ENCODE data around the gene NPM1. TPM values are rescaled to one million over a fixed set of nuclear protein-coding genes. Genes with fewer than 3 reads are reported as not detected.

Gene NPM1
- total RNA-seq, 1 experiment from 2014 or later, result 3,122 TPM

GRCh38 chr5:171431251-171431777, 43.7 kb downstream of the NPM1 start:
- Histone ChIP-seq H3K27me3 (ENCODE audit: insufficient read depth, low read length) (no peaks in the 10 kb centered on the region), H3K4me1 (ENCODE audit: insufficient read depth, low read length) (peaks cover 3% of the 10 kb centered on the region; the same call in 1 of the 2 replicates), H4K20me1 (ENCODE audit: control insufficient read depth, insufficient read depth, insufficient read length) (no peaks in the 10 kb centered on the region), H2AK5ac (ENCODE audit: insufficient read length, low read length) (no peak overlapping the region), H3K4ac (ENCODE audit: low read depth, low read length) (no peak overlapping the region), H3K9me3 (ENCODE audit: control insufficient read depth, low read depth, low read length) (no peaks in the 10 kb centered on the region), H3K79me2 (ENCODE audit: insufficient read depth, low read length) (no peaks in the 10 kb centered on the region), H3K56ac (ENCODE audit: insufficient read length, low read depth, low read length) (no peak overlapping the region), H2BK20ac (ENCODE audit: low read depth, low read length, poor library complexity, severe bottlenecking) (no peak overlapping the region), H3K23ac (ENCODE audit: insufficient read length, low read depth, low read length) (no peak overlapping the region), H2BK12ac (ENCODE audit: insufficient read length, low read depth, low read length) (no peak overlapping the region), H3T11ph (ENCODE audit: low read length) (no peak overlapping the region), H3K23me2 (ENCODE audit: insufficient read length, low read depth, low read length, poor library complexity, severe bottlenecking) (no peaks in the 10 kb centered on the region), H2BK15ac (ENCODE audit: low read depth, low read length) (no peak overlapping the region), H3K79me1 (ENCODE audit: insufficient read depth, low read depth, low read length, poor library complexity, severe bottlenecking) (no peaks in the 10 kb centered on the region), H2BK120ac (ENCODE audit: low read depth, low read length, poor library complexity, severe bottlenecking) (no peak overlapping the region), H3K9ac (ENCODE audit: extremely low read depth, insufficient read length, low read length) (no peak overlapping the region), H4K91ac (ENCODE audit: insufficient read length, low read depth, low read length) (no peak overlapping the region), H3K4me2 (ENCODE audit: insufficient read depth, insufficient read length, low read length) (no peak overlapping the region), H4K5ac (ENCODE audit: insufficient read length, low read depth, low read length) (no peak overlapping the region), H3K18ac (ENCODE audit: insufficient read length, low read depth, low read length) (no peak overlapping the region), H4K8ac (replicated peaks; ENCODE audit: insufficient read length, low read depth, low read length) (no peak overlapping the region), H3K14ac (ENCODE audit: insufficient read depth, low read length) (no peak overlapping the region), H2AFZ (ENCODE audit: low read length) (no peak overlapping the region), H2BK5ac (ENCODE audit: insufficient read length, low read length) (no peak overlapping the region), H3K27ac (ENCODE audit: insufficient read length, low read depth, low read length) (no peak overlapping the region)
- Mint-ChIP-seq H3K4me1 (peaks cover 18 to 24% of the 10 kb centered on the region in 2 experiments), H3K27ac (no peak overlapping the region), H3K4me3 (no peak overlapping the region), H3K36me3 (ENCODE audit: insufficient read depth in 1 of 3, low read depth in 3 of 3) (peaks cover 0 to 3% (median 0%) of the 10 kb centered on the region in 3 experiments; a peak in 2 of 7 replicates), H3K9me3 (no peaks in the 10 kb centered on the region), H3K27me3 (ENCODE audit: low read depth) (no peaks in the 10 kb centered on the region; the same call in 1 of the 2 replicates)
- no peak for DNase-seq
- no CpG with 5 or more reads among the region's 7 CpGs for WGBS (ENCODE audit: extremely low coverage, insufficient read length, low lambda C conversion rate)
- TF ChIP-seq CTCF (conservative IDR thresholded peaks at IDR 0.05), result no peak
